K562 treated with DMSO at 1 percent for 12 hours (cell line): Measurements from ENCODE around the gene POLDIP3. TPM values are rescaled to one million over a fixed set of nuclear protein-coding genes. Genes with fewer than 3 reads are reported as not detected.

Experiments used
- total RNA-seq: library from RNA; unstranded; fragments of 300-600 nt; gene quantifications from 2 replicates; pipeline ENCODE4 v1.2.3, GENCODE V29; 2022; ENCODE audit not compliant: insufficient read depth

POLDIP3 gene, protein sequence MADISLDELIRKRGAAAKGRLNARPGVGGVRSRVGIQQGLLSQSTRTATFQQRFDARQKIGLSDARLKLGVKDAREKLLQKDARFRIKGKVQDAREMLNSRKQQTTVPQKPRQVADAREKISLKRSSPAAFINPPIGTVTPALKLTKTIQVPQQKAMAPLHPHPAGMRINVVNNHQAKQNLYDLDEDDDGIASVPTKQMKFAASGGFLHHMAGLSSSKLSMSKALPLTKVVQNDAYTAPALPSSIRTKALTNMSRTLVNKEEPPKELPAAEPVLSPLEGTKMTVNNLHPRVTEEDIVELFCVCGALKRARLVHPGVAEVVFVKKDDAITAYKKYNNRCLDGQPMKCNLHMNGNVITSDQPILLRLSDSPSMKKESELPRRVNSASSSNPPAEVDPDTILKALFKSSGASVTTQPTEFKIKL
- 24.1 and 35.5 TPM in 2 replicates for total RNA-seq

GRCh38 chr22:42614312-42615091 lies at the start of gene POLDIP3:
Gene POLDIP3 (minus strand): TSS chr22:42614883. CDS start chr22:42614857, 26 bp downstream.

GRCh38 chr22:42649246-42650099 lies 34.8 kb upstream of the POLDIP3 start, which contains the start of gene CYB5R3:
Gene CYB5R3 (minus strand): TSS chr22:42649392. CDS start chr22:42649315, 77 bp downstream.

DNA sequence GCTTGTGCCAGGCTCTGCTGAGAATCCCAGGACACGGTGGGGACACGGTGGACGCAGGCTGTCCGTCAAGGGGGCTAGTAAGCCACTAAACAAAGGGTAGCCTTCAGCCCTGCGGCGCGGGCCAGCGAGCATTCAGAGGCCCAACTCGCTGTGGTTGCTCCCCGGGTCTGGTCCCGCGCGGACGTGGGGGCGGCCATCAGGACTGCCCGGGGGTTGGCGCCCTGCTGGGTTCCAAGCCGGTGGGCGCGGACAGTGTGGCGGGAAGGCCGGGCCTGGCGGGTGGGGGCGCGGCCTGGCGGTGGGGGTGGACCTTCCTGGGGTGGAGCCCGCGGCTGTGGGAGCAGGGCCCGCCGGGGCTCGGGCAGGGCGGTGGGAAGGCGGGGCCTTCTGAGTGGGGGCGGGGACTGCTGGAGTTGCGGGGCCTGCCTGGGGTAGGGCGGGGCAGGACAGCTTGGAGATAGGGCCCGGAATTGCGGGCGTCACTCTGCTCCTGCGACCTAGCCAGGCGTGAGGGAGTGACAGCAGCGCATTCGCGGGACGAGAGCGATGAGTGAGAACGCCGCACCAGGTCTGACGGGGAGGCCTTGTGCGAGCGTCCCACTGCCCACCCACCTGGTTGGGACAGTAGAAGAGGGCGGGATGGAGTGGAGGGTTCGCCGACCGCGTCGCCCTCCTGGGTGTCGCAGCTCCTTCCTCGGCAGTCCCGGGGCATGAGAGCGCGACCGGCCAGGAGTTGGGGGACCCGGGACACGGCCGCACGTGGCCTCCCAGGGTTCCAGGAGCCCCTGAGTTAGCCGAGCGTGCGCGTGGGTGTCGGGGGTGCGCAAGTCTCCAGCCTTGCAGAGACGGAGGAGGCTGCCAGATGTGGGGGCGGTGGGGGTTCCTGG lies 61.0 kb downstream of the POLDIP3 start, which contains the start of gene SERHL2:
TSS of gene SERHL2 (plus strand) at position 482 of the 887 bp plus-strand sequence. CDS start at position 547, 65 bp downstream.

Other genes starting within 250 kb of the POLDIP3 start
- not detected in 2 replicates for gene NFAM1, start 182.5 kb downstream of the POLDIP3 start, total RNA-seq
- 14.4 and 17.3 TPM in 2 replicates for gene RRP7A, start 95.1 kb downstream of the POLDIP3 start, total RNA-seq
- gene SERHL2, start 60.9 kb downstream of the POLDIP3 start, total RNA-seq: 9.6 and 12.5 TPM in 2 replicates
- gene ATP5MGL, start 25.7 kb upstream of the POLDIP3 start, total RNA-seq: not detected in 2 replicates
- 81.2 and 93.7 TPM in 2 replicates for gene CYB5R3, start 34.5 kb upstream of the POLDIP3 start, total RNA-seq
- gene A4GALT, start 106.0 kb upstream of the POLDIP3 start, total RNA-seq: not detected in 2 replicates
- gene ARFGAP3, start 242.4 kb upstream of the POLDIP3 start, total RNA-seq: 20.7 and 39.3 TPM in 2 replicates